ENCODE data around the gene SLC44A1.

SLC44A1 gene

DNA sequence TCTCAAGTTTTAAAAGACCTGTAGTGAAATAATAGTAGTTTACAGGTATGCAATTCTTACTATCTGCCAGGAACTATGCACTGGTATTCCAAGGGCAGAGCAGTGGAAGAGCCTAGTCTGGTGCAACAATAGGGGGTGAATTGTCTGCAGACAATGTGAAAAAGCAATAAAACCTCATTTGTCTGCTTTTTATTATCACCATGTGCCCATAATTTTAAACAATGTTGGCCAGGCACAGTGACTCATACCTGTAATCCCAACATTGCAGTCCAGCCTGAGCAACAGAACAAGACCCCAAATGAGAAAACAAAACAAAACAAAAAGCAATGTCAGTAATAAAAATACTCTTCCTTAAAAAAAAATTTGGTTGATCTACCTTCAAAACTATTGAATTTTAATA, 12.2 kb upstream of the SLC44A1 start:
- H3K27ac Mint-ChIP-seq = no peak overlapping the region
- no peak for DNase-seq
- peaks cover 6% of the 10 kb centered on the region for H3K27me3 Mint-ChIP-seq
- H3K4me1 Mint-ChIP-seq (ENCODE audit: low read depth) = no peaks in the 10 kb centered on the region
- no peaks in the 10 kb centered on the region for H3K9me3 Mint-ChIP-seq
- no peak overlapping the region for H3K4me3 Mint-ChIP-seq
- H3K36me3 Mint-ChIP-seq (ENCODE audit: low read depth) = no peaks in the 10 kb centered on the region

DNA sequence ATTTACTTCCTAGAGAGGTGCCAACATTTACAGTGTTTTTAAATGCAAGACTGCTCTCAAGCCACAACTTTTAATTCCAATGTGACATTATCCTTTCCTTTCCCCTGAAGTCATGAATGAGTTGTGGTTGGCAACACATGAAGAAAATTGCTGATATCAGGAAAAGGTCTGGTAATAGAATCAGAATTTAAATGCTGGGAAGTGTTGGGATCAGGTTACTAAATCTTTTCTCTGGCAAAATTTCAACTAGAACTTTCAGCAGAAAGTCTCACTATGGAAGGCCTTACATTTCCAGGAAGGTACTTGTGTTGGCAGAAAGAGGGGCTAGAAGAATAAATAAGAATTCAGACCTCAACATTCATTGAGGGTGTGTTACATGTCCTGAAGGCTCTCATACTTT, 10.6 kb upstream of the SLC44A1 start:
- no peak for DNase-seq
- H3K4me1 Mint-ChIP-seq (ENCODE audit: low read depth) = no peaks in the 10 kb centered on the region
- H3K9me3 Mint-ChIP-seq = no peaks in the 10 kb centered on the region
- no peaks in the 10 kb centered on the region for H3K36me3 Mint-ChIP-seq (ENCODE audit: low read depth)
- H3K27ac Mint-ChIP-seq = no peak overlapping the region
- peaks cover 7% of the 10 kb centered on the region for H3K27me3 Mint-ChIP-seq
- no peak overlapping the region for H3K4me3 Mint-ChIP-seq

DNA sequence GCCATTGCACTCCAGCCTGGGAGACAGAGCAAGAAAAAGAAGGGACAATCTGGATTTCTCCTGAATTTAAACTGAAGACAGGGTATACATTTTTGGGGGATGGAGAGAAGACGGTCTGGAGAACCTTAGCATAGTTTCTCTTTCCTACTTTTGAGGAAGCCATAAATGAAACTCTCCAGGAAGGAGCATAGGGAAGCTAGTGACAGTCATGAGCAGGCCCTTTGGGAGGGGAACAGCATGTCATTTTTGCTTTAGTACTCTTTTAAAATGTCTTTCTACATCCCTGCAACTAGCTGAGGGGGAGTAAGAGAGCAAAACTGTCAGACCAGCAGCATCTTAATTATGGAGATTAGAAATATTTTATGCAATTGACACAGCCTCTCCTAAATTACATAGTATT, 8.2 kb upstream of the SLC44A1 start:
- H3K27me3 Mint-ChIP-seq = peaks cover 14% of the 10 kb centered on the region
- H3K9me3 Mint-ChIP-seq = no peaks in the 10 kb centered on the region
- H3K4me3 Mint-ChIP-seq = no peak overlapping the region
- no peak overlapping the region for H3K27ac Mint-ChIP-seq
- no peaks in the 10 kb centered on the region for H3K36me3 Mint-ChIP-seq (ENCODE audit: low read depth)
- no peak for DNase-seq
- H3K4me1 Mint-ChIP-seq (ENCODE audit: low read depth) = no peaks in the 10 kb centered on the region

DNA sequence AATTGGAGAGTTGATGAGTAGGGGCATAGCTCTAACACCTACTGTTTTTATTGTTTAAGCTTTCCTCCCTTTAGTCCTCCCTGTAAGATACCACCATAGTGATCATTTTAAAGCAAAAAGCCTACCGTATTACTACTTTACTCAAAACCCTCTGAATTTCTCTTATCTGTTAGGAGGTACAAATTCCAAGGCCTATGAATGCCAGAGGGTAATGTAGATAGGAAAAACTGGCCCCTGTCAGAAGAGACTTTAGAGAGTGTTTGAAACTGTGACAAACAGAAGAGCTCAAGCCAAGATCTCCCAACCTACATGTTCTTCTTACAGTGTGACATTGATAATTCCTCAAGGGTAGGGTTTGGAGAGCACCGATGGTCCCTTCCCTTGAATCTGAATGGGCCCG, 7.2 kb upstream of the SLC44A1 start:
- Mint-ChIP-seq H3K36me3 (ENCODE audit: low read depth) (no peaks in the 10 kb centered on the region), H3K4me3 (no peak overlapping the region), H3K9me3 (no peaks in the 10 kb centered on the region), H3K27me3 (peaks cover 23% of the 10 kb centered on the region), H3K27ac (no peak overlapping the region), H3K4me1 (ENCODE audit: low read depth) (no peaks in the 10 kb centered on the region)
- DNase-seq = no peak

DNA sequence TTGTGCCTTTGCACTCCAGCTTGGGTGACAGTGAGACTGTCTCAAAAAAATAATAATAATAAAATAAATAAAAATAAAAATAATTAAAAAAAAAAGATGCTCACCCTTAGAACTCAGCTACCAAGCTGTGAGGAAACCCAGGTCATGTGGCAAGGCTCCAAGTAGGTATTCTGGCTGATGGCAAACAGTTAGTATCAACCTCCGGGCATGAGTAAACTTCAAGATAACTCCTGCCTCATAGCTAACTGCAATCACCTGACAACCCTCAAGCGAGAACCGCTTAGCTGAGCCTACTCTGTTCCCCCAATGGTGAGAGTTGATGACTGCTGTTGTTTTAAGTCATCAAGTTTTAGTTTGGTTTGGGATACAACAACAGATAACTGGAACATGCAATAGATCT, 6.1 kb upstream of the SLC44A1 start:
- no peak for DNase-seq
- peaks cover 5% of the 10 kb centered on the region for H3K4me1 Mint-ChIP-seq (ENCODE audit: low read depth)
- H3K27ac Mint-ChIP-seq = no peak overlapping the region
- H3K9me3 Mint-ChIP-seq = no peaks in the 10 kb centered on the region
- H3K4me3 Mint-ChIP-seq = no peak overlapping the region
- no peaks in the 10 kb centered on the region for H3K36me3 Mint-ChIP-seq (ENCODE audit: low read depth)
- H3K27me3 Mint-ChIP-seq = peaks cover 33% of the 10 kb centered on the region

DNA sequence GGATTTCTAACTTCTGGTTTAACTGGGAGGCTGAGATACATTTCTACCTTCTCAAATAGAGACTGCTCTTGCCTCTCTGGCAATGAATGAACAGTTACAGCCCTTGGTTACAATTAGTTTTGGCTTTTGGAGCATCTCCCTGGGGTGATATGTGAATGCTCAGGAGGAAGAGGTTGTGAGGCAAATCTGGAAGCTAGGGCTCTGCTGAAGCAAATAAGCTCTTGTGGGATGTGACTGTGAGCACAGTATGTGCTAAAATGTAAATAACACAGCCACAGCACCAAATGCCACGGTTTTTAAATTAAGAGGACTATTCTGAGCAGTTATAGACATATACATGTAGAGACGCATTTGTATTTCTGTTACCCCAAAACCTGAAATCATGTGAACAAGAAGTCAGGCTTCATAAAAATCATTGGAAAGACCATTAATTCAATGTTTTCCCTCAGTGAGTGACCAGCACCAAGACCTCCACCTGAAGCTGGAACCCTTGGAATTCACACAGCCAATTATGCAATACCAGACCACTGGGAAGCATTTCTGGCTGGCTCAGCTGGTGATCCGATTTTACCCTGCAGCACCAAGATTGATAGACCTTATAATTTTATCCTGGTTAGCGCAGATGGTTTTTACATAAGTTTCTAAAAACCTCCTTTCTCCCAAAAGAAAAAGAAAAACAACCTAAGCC, 3.0 kb upstream of the SLC44A1 start:
- H3K27me3 Mint-ChIP-seq = peaks cover 35% of the 10 kb centered on the region
- H3K36me3 Mint-ChIP-seq (ENCODE audit: low read depth) = peaks cover 3% of the 10 kb centered on the region
- no peaks in the 10 kb centered on the region for H3K9me3 Mint-ChIP-seq
- peaks cover 23% of the 10 kb centered on the region for H3K4me1 Mint-ChIP-seq (ENCODE audit: low read depth)
- H3K4me3 Mint-ChIP-seq = no peak overlapping the region
- DNase-seq = no peak
- no peak overlapping the region for H3K27ac Mint-ChIP-seq

DNA sequence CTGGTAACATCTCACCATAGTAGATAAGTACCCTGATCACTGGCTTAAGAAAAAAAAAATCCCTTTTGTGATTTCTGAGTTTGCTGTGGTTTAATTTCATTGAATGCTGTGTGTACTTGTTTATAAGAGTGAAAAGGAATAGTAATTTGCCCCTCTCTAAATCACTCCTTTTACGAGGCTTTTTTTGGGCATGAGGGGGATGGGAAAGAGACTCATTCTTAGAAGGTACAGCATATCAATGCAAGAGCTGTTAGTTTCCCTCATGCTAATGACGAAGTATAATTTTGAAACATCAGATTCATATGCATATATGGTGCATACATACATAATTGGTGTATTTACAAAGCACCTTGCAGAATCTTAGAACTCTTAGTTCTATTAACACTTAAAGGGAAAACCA, 2.4 kb upstream of the SLC44A1 start:
- no peak for DNase-seq
- Mint-ChIP-seq H3K36me3 (ENCODE audit: low read depth) (peaks cover 3% of the 10 kb centered on the region), H3K27me3 (peaks cover 35% of the 10 kb centered on the region), H3K4me3 (no peak overlapping the region), H3K9me3 (no peaks in the 10 kb centered on the region), H3K4me1 (ENCODE audit: low read depth) (peaks cover 23% of the 10 kb centered on the region), H3K27ac (no peak overlapping the region)

DNA sequence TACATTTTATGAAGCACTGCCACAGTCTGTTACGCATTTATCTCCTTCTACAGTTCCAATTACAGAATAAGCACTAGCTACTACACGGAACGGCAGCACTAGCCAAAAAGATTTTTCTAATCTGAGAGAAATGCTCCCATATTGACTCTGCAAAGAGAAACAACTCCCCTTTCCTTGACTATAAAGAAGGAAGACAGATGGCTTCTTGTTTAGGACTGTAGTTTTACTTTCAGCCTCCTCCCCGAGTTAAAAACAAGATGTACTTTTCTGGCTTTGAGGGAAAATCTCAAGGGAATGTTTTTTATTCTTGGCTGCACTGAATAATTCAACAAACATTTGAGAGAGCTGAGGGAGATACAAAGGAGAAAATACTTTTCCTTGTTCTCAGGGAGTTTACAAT, 1.9 kb upstream of the SLC44A1 start:
- Mint-ChIP-seq H3K27me3 (peaks cover 35% of the 10 kb centered on the region), H3K4me1 (ENCODE audit: low read depth) (peaks cover 25% of the 10 kb centered on the region), H3K4me3 (no peak overlapping the region), H3K9me3 (no peaks in the 10 kb centered on the region), H3K27ac (no peak overlapping the region), H3K36me3 (ENCODE audit: low read depth) (peaks cover 3% of the 10 kb centered on the region)
- DNase-seq = no peak

DNA sequence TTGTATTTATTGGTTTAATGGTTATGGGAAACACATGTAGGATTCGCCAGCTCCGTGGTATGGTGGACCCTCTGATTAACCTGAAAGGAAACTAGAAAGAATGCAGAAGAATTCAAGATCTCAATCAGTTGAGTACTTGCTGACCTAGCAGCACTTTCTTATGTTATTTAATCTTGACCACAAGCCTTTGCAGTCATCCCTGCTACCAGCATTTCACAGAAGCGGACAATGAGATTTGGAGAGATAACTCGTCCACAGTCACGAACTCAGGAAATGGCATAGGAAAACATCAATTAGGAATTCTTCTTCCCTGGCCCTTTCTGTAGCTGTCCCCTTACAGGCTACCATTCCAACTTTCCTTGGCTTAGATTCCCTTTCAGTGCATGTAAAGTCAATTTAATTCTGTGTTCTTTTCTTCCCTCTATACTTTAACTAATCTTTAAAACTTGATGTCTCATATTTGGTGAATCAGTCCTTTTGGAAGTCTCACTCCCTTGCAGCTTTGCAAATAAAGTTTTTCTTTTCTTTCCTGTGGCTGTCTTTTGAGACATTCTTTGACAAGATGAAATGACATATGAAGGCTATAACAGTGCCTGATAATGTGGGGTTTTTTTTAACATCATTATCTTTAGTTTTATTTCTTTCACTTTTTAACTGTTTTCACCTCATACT, 1.3 kb upstream of the SLC44A1 start:
- Mint-ChIP-seq H3K4me1 (ENCODE audit: low read depth) (peaks cover 25% of the 10 kb centered on the region), H3K27me3 (peaks cover 35% of the 10 kb centered on the region), H3K9me3 (no peaks in the 10 kb centered on the region), H3K36me3 (ENCODE audit: low read depth) (peaks cover 3% of the 10 kb centered on the region), H3K4me3 (no peak overlapping the region), H3K27ac (no peak overlapping the region)
- no peak for DNase-seq

DNA sequence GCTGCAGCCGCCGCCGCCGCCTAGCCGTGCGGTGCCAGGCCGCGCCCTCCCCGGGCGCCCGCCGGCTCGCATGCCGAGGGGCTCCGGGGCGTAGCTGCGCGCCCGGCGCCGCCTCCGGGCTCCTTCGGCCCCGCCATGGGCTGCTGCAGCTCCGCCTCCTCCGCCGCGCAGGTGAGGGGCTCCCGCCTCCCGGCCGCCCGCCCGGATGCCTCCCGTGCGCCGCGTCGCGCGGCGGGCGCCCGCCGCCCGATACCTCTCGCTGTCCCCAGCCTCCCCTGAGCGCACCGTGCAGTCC, 230 bp downstream of the SLC44A1 start:
- Mint-ChIP-seq H3K4me1 (ENCODE audit: low read depth) (peaks cover 25% of the 10 kb centered on the region), H3K9me3 (no peaks in the 10 kb centered on the region), H3K27ac (no peak overlapping the region), H3K27me3 (peaks cover 27% of the 10 kb centered on the region), H3K4me3 (peak overlapping the region; percentile 86), H3K36me3 (ENCODE audit: low read depth) (peaks cover 3% of the 10 kb centered on the region)
- DNase-seq = no peak

DNA sequence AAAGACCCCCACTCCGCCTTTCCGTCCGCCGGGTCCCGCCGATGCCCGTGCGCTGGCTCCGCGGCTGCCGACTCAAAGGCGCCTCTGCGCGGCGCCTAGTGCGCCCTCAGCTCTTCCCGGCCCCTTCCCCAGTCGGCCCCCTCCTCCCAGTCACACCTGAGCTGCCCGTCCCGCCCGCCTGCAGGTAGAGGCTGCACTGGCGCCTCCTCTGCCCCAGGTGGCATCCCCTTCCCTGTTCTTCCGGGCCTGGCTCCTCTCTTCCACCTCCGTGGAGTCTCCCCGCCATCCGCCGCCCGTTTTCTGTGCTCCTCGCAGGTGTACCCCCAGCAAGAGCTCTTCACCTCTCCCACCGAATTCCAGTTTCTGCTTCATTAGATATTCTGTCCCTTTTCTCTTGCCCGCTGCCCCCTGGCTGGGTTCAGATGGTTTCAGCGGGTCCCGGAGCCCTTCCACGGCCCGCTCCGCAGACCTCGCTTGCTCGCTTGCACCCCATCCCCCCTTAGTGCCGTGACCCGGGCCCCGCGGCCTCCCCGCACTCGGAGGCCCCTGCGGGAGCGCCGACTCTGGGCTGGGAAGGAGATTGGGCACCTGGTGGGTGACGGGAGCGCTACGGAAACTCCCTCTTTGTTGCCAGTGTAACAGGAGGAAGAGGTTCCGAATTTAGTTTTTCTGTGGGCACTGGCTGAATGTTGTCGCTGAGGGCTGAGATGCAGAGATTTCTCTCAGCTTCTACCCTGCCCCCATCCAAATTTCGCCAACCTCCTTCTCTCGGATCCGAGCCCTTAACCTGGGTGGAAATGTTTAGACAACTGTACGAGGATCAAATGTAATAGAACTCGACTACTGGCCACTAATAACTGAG, 809 bp downstream of the SLC44A1 start:
- Mint-ChIP-seq H3K27ac (peak overlapping the region; percentile 50), H3K27me3 (peaks cover 27% of the 10 kb centered on the region), H3K4me1 (ENCODE audit: low read depth) (peaks cover 25% of the 10 kb centered on the region), H3K4me3 (peak overlapping the region; percentile 86), H3K9me3 (no peaks in the 10 kb centered on the region), H3K36me3 (ENCODE audit: low read depth) (peaks cover 3% of the 10 kb centered on the region)
- peak; percentile 63 for DNase-seq

DNA sequence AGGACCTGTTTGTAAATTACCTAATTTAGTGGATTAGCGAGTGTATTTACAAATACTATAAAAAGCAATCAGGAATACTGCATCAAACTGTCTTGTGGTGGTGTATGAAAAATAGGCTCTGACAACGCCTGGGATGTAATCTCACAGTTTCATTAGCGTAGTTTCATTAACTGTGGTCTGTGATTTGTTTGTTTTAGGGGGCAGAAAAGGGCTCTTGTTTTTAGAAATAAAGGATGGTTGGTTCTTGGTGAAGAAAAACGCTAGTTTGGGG, 1.4 kb downstream of the SLC44A1 start:
- DNase-seq = no peak
- H3K27me3 Mint-ChIP-seq = peaks cover 27% of the 10 kb centered on the region
- peaks cover 25% of the 10 kb centered on the region for H3K4me1 Mint-ChIP-seq (ENCODE audit: low read depth)
- H3K36me3 Mint-ChIP-seq (ENCODE audit: low read depth) = peaks cover 3% of the 10 kb centered on the region
- no peak overlapping the region for H3K27ac Mint-ChIP-seq
- H3K4me3 Mint-ChIP-seq = peak overlapping the region; percentile 86
- H3K9me3 Mint-ChIP-seq = no peaks in the 10 kb centered on the region

DNA sequence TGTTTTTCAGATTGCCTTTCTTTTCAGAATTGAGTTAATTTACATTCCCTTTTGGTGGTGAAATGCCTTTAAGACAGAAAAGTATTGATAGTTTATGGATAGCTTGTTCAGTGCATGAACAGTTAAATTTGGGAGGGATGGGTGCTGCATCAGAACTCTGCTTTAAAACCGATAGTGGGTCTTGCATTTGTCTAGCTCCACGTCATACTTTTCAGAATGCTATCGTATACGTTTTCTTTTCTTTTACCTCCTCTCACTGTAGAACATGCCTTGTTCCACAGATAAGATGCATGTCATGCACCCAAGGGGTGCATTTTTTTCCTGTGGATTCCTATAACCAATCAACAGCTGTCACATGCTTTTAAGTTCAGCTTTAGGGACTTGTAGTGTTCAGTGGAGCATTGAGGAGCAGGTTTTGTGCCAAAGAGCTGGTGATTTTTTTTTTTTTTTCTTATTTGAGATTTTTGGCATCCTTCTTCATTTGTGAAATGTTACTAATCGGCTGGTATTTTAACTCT, 2.3 kb downstream of the SLC44A1 start:
- no peaks in the 10 kb centered on the region for H3K9me3 Mint-ChIP-seq
- peaks cover 25% of the 10 kb centered on the region for H3K4me1 Mint-ChIP-seq (ENCODE audit: low read depth)
- H3K36me3 Mint-ChIP-seq (ENCODE audit: low read depth) = peaks cover 3% of the 10 kb centered on the region
- no peak overlapping the region for H3K27ac Mint-ChIP-seq
- no peak for DNase-seq
- H3K27me3 Mint-ChIP-seq = peaks cover 20% of the 10 kb centered on the region
- no peak overlapping the region for H3K4me3 Mint-ChIP-seq

DNA sequence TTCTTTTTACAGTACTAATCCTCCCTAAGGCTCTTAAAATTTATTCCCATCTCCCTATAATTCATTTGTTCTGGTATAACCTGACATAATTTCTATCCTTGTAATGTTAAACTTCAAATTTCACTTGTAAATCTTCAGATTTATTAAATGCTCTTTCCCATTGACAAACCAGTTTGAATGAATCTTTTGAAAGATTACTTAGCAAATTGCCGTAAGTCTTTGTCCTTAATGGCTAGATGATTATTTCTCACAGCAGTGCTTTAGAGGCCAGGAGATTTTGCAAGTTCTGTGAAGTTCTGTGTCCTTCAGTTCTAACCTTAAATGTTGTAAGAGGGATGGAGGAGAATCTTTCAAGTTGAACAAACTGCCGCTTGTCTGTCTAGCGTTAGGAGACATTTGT, 4.2 kb downstream of the SLC44A1 start:
- Mint-ChIP-seq H3K36me3 (ENCODE audit: low read depth) (peaks cover 3% of the 10 kb centered on the region), H3K9me3 (no peaks in the 10 kb centered on the region), H3K4me1 (ENCODE audit: low read depth) (peaks cover 18% of the 10 kb centered on the region), H3K27me3 (peaks cover 5% of the 10 kb centered on the region), H3K27ac (no peak overlapping the region), H3K4me3 (no peak overlapping the region)
- no peak for DNase-seq

DNA sequence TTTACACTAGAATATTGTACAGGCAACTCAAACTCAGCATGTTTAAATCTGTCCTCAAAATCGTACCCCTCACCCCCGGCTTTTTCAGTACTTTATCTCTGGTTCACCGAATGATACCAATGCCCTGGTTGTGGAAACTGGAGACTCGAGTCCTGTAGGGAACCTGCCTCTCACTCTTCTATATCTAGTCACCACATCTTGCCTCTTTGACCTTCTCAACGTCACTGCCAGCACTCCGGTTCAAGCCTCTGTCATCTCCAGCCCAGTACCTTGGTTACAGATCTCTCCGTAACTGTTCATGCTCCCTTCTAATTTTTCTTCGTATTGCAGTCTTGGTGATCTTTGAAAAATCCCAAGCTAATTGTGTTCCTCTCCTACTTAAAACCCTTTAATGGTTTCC, 6.7 kb downstream of the SLC44A1 start:
- H3K36me3 Mint-ChIP-seq (ENCODE audit: low read depth) = no peaks in the 10 kb centered on the region
- DNase-seq = no peak
- H3K27ac Mint-ChIP-seq = no peak overlapping the region
- no peaks in the 10 kb centered on the region for H3K27me3 Mint-ChIP-seq
- no peaks in the 10 kb centered on the region for H3K9me3 Mint-ChIP-seq
- H3K4me3 Mint-ChIP-seq = no peak overlapping the region
- peaks cover 3% of the 10 kb centered on the region for H3K4me1 Mint-ChIP-seq (ENCODE audit: low read depth)

Measured in activated T-cell treated with anti-CD3 and anti-CD28 coated beads, Interleukin-2, amount 50 U/mL, for 24 hours (primary cell).